Thoracic aorta (tissue), 2 donors: ENCODE measurements around the gene ASB1. TPM values are rescaled to one million over a fixed set of nuclear protein-coding genes. Genes with fewer than 3 reads are reported as not detected.
A peak's percentile ranks its signal among the peaks of the same experiment; 100 is the strongest.

Experiments
- ATAC-seq: fragments of 150-250 bp; one replicate; pipeline ENCODE4 v1.8.0; 2017; ENCODE audit warnings: low read depth; ENCODE audit not compliant: insufficient number of reproducible peaks, low FRiP score
- DNase-seq: peaks from one replicate; pipeline ENCODE4 v3.0.0-alpha.2; 2020; ENCODE audit warnings: low spot score
- H3K27ac ChIP-seq, 2 donors: fragments of 200-600 bp; sonication (generic); 1 replicate in 1 of 2; 2 replicates in 1 of 2; pipeline ENCODE4 v1.5.1; 2016; ENCODE audit warnings: mild to moderate bottlenecking in 2 of 2, moderate library complexity in 2 of 2
- H3K27me3 ChIP-seq: fragments of 200-600 bp; sonication (generic); replicated peaks from 2 replicates; pipeline ENCODE4 v1.6.0; 2016; ENCODE audit warnings: mild to moderate bottlenecking; ENCODE audit not compliant: insufficient read depth
- H3K36me3 ChIP-seq: fragments of 200-600 bp; sonication (generic); one replicate; pipeline ENCODE4 v1.5.1; 2016
- H3K4me1 ChIP-seq, 2 donors: fragments of 200-600 bp; sonication (generic); 1 replicate in 1 of 2; 2 replicates in 1 of 2; pipeline versions ENCODE4 v1.5.1 to v1.6.0; 2016; ENCODE audit warnings: low read depth in 2 of 2, mild to moderate bottlenecking in 1 of 2; ENCODE audit not compliant: control insufficient read depth in 1 of 2
- H3K4me3 ChIP-seq: fragments of 200-600 bp; sonication (generic); 2 replicates; pipeline ENCODE4 v1.5.1; 2016; ENCODE audit warnings: mild to moderate bottlenecking
- H3K9me3 ChIP-seq: fragments of 200-600 bp; sonication (generic); 2 replicates; pipeline ENCODE4 v1.5.1; 2016
- total RNA-seq, 2 donors: library from RNA; depleted of rRNA; stranded (reverse); fragments of >200 nt; gene quantifications; one replicate each; pipeline versions ENCODE4 v1.1.0 to v1.2.3, GENCODE V29; 2016
- TF ChIP-seq, protein P1 (sequence below): fragments of 200-600 bp; sonication (generic); IDR thresholded peaks from one replicate; pipeline ENCODE4 v1.5.1; 2019; ENCODE audit warnings: antibody characterized with exemption

The ASB1 gene
- total RNA-seq, 2 donors from 2014 or later = 30.3 to 48.7 TPM

DNA sequence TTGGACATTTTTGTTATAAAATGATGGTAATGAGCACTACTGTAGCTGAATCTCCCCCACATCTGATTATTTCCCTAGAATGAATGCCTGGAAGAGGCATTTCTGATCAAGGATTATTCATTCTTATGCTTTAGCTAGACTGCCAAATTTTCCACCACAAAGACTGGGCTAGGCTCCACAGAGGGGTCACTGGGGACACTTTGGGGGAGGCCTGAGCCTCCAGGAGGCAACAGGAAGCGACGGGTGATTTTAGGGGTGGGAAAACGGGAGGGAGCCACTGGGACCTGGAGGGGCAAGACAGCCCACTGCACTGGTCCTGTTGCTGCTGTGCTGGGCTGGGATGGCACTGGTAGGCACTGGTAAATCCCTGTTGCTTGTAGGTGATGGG lies 2.4 kb upstream of the ASB1 start:
- Histone ChIP-seq H3K36me3 (no peaks in the 10 kb centered on the region), H3K9me3 (no peaks in the 10 kb centered on the region), H3K27me3 (no peaks in the 10 kb centered on the region), H3K27ac (no peak overlapping the region), H3K4me1 (peaks cover 23 to 55% of the 10 kb centered on the region in 2 donors), H3K4me3 (no peak overlapping the region)
- ATAC-seq (no peak), DNase-seq (no peak)
- TF ChIP-seq, protein P1, sequence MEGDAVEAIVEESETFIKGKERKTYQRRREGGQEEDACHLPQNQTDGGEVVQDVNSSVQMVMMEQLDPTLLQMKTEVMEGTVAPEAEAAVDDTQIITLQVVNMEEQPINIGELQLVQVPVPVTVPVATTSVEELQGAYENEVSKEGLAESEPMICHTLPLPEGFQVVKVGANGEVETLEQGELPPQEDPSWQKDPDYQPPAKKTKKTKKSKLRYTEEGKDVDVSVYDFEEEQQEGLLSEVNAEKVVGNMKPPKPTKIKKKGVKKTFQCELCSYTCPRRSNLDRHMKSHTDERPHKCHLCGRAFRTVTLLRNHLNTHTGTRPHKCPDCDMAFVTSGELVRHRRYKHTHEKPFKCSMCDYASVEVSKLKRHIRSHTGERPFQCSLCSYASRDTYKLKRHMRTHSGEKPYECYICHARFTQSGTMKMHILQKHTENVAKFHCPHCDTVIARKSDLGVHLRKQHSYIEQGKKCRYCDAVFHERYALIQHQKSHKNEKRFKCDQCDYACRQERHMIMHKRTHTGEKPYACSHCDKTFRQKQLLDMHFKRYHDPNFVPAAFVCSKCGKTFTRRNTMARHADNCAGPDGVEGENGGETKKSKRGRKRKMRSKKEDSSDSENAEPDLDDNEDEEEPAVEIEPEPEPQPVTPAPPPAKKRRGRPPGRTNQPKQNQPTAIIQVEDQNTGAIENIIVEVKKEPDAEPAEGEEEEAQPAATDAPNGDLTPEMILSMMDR = no peak

DNA sequence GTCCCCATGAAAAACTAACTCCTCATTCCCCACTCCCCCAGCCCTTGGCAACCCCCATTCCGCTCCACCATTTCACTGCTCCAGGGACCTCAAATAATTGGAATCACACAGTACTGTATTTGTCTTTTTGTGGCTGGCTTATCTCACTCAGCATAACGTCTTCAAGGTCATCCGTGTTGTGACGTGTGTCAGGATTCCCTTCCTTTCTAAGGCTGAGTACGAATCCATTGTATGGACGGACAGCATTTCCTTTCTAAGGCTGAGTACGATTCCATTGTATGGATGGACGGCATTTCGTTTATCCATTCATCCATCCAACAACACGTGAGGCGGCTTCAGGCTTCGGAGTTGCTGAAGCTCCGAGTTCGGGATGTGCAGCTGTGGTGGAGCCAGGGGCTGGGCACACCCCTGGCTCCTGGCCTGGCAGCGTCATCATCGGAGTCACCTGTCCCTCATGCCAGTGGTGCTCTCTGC lies 1.2 kb upstream of the ASB1 start:
- peak overlapping the region; percentile 93 for H3K4me3 ChIP-seq
- no peak for DNase-seq
- no peak for ATAC-seq
- TF ChIP-seq, protein P1 = no peak
- no peaks in the 10 kb centered on the region for H3K27me3 ChIP-seq
- peaks cover 17 to 45% of the 10 kb centered on the region in 2 donors for H3K4me1 ChIP-seq
- H3K9me3 ChIP-seq = no peaks in the 10 kb centered on the region
- no peaks in the 10 kb centered on the region for H3K36me3 ChIP-seq
- peak overlapping the region; percentile 96 to 97 for H3K27ac ChIP-seq

DNA sequence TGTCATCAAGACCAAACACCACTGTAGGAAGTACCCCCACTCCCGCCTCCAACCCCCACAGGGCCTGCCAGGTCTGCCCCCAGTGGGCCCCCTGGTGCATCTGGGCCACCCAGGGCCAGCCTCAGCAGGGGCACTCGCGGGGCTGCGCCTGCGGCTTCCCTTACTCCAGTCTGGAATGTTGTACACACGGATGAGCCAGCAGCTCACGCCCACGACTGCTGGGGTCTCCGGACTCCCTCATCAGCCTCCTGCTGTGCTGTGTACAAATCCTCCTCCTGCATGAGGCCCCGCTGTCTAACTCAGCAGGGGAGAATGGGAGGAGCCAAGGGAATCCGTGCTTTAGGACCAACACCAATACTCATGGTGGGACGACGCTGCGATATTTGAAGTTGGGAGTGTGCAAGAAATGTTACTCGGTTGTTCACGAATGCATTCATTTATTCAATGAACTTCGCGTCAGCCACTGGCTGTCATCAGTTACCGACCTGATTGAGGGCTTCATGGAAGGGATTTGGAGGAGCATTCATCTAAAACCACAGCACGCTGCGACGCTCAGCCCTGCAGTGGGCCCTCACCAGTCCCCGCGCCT lies 654 bp upstream of the ASB1 start:
- ATAC-seq = no peak

DNA sequence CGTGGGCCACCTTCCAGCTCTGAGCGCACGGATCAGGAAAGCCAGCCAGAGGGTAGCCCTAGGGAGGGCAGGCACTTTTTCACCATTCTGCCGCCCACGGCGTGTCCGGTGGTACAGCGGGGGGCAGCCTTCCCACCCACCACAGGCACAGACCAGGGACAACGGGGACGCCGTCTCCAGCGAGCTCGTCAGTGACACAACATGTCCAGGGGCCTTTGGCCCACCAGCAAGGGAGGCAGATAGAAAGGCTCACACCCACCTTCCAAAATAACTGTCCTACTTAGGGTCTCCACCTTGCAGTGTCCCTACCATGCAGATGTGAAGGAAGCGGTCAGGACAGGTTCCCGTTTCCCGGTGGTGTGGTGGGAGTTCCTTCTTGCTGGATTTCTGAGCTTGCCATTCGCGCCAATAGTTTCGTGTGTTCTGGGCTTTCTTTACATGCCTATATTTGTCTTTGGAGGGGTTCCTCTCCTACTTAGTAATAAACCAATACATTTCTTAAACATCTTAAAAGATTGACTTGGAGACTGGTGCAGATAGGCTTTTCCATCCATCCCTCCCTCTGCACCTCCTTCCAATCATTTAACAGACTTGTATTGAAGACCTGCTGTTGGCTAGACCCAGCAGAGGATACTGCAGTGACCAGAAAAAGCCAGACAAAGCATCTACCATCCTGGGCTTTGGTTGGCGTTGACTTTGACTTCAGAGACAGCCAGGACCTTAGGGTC lies 872 bp downstream of the ASB1 start:
- Histone ChIP-seq H3K27ac (peak overlapping the region; percentile 96 to 97), H3K4me3 (peak overlapping the region; percentile 93), H3K4me1 (peaks cover 12 to 31% of the 10 kb centered on the region in 2 donors), H3K27me3 (no peaks in the 10 kb centered on the region), H3K9me3 (no peaks in the 10 kb centered on the region), H3K36me3 (no peaks in the 10 kb centered on the region)
- ATAC-seq = peak; percentile 31
- DNase-seq = no peak
- TF ChIP-seq, protein P1 = no peak

More for the DNA sequence above, 654 bp upstream of the ASB1 start:
- H3K36me3 ChIP-seq = no peaks in the 10 kb centered on the region
- H3K27ac ChIP-seq = peak overlapping the region; percentile 96 to 97
- peak overlapping the region; percentile 93 for H3K4me3 ChIP-seq
- no peaks in the 10 kb centered on the region for H3K27me3 ChIP-seq
- no peak for DNase-seq
- no peaks in the 10 kb centered on the region for H3K9me3 ChIP-seq
- peaks cover 12 to 40% of the 10 kb centered on the region in 2 donors for H3K4me1 ChIP-seq
- TF ChIP-seq, protein P1 = no peak

DNA sequence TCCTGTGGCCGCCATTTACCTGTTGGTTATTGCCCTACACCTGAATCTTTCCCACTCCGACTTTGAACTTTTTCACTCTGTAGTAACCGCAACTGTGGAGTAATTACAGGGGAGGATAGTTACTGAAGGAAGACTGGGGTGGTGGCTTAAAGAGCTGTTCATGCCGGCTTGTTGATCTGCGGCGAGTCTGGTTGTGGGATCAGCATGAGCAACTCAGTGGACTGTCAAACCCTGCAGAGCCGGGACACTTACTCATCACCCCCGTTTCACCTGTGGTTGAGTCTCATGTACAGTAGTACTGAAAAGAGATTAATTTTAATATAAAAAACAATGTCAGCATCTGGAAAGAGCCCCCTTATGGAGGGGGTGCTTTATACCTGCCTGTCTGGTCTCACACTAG lies 2.1 kb downstream of the ASB1 start:
- peaks cover 2% of the 10 kb centered on the region for H3K36me3 ChIP-seq
- H3K4me3 ChIP-seq = no peak overlapping the region
- no peaks in the 10 kb centered on the region for H3K27me3 ChIP-seq
- peaks cover 12 to 31% of the 10 kb centered on the region in 2 donors for H3K4me1 ChIP-seq
- DNase-seq (no peak), ATAC-seq (no peak)
- H3K27ac ChIP-seq = no peak overlapping the region
- no peaks in the 10 kb centered on the region for H3K9me3 ChIP-seq
- TF ChIP-seq, protein P1 = no peak
